Glutamatergic neuron (in vitro differentiated cells): ENCODE data around the gene TRIM49C. TPM values are rescaled to one million over a fixed set of nuclear protein-coding genes. Genes with fewer than 3 reads are reported as not detected.
"Not testable (repeated sequence)": the region's sequence is repeated elsewhere in the genome, so short reads cannot be mapped to it uniquely, and the experiment has no call there.

Experiments
- DNase-seq: peaks from one replicate; pipeline ENCODE4 v3.0.0; 2022
- H3K27ac Mint-ChIP-seq: one replicate; pipeline ENCODE4 v1.8.0; 2020; ENCODE audit warnings: mild to moderate bottlenecking, mixed read lengths, inconsistent platforms; ENCODE audit not compliant: unreplicated experiment
- H3K27me3 Mint-ChIP-seq: one replicate; pipeline ENCODE4 v1.8.0; 2020; ENCODE audit warnings: mild to moderate bottlenecking, moderate library complexity, mixed read lengths, inconsistent platforms; ENCODE audit not compliant: unreplicated experiment
- H3K36me3 Mint-ChIP-seq: one replicate; pipeline ENCODE4 v1.8.0; 2020; ENCODE audit warnings: mild to moderate bottlenecking, mixed read lengths, inconsistent platforms; ENCODE audit not compliant: unreplicated experiment
- H3K4me1 Mint-ChIP-seq: one replicate; pipeline ENCODE4 v1.8.0; 2020; ENCODE audit warnings: mild to moderate bottlenecking, low read depth, mixed read lengths, inconsistent platforms; ENCODE audit not compliant: unreplicated experiment
- H3K4me3 Mint-ChIP-seq: one replicate; pipeline ENCODE4 v1.8.0; 2020; ENCODE audit warnings: mild to moderate bottlenecking, mixed read lengths, inconsistent platforms; ENCODE audit not compliant: unreplicated experiment
- H3K9me3 Mint-ChIP-seq: one replicate; pipeline ENCODE4 v1.8.0; 2020; ENCODE audit warnings: mild to moderate bottlenecking, moderate library complexity, mixed read lengths, inconsistent platforms; ENCODE audit not compliant: unreplicated experiment
- long read RNA-seq: library from polyadenylated mRNA; unstranded; transcript quantifications from one replicate; pipeline ENCODE4 v2.0.0, GENCODE V29; 2020; ENCODE audit not compliant: unreplicated experiment
- total RNA-seq: library from RNA; stranded (reverse); fragmentation: NEBNext Ultra II Directional; extraction: Animal tissue kit (Norgen Biotek cat#: 25700); gene quantifications from one replicate; pipeline ENCODE4 v1.2.1, GENCODE V29; 2021; ENCODE audit not compliant: unreplicated experiment

TRIM49C gene
- 1.2 TPM for total RNA-seq
- long read RNA-seq = 0 reads

DNA sequence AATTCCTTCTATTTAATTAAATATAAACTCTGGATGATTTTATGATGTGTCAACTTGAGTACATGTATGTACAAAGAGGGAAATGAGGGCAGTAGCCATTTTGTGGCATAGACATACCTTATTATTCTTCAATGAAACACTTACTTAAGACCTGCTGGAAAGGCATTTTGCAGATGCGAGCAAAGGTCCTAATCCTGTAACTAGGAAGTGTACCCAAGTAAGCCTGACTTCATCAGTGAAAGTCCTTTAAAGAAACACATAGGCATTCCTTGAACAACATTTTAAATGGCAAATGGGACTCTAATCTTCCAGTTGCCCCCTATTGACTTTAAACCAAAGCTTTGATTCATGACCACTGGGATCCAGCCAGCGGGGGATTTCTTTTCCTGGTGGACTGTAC lies at the start of gene TRIM49C:
Gene TRIM49C (plus strand): TSS at position 301 of the 400 bp plus-strand sequence. CDS start 4,106 bp downstream, outside the sequence.
- H3K4me1 Mint-ChIP-seq, H3K4me3 Mint-ChIP-seq, H3K27me3 Mint-ChIP-seq, DNase-seq, H3K36me3 Mint-ChIP-seq, H3K9me3 Mint-ChIP-seq, H3K27ac Mint-ChIP-seq: not testable (repeated sequence)

DNA sequence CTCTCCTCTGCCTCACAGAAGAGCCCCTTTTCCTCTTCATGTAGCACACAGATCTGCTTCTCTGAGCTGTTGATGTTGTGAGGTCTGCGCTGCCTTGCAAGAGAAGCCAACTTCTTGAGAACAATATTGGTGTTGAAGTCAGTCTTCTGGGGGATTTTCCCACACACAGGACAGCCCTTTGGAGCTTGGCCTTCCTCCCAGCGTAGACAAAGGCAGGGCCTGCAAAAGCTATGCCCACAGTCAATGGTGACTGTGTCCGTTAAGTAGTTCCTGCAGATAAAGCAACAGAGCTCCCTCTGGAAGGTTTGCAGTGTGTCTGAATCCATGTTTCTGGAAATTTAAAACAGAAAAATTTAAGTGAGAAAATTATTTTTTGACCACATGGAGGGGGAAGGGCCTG lies 6.7 kb upstream of the TRIM49C start:
- H3K27me3 Mint-ChIP-seq, H3K36me3 Mint-ChIP-seq, H3K9me3 Mint-ChIP-seq, DNase-seq, H3K4me1 Mint-ChIP-seq, H3K4me3 Mint-ChIP-seq, H3K27ac Mint-ChIP-seq: not testable (repeated sequence)

GRCh38 chr11:90051591-90052209 lies 20.8 kb downstream of the TRIM49C start:
- not testable (repeated sequence) for H3K27ac Mint-ChIP-seq, H3K4me3 Mint-ChIP-seq, H3K36me3 Mint-ChIP-seq, H3K27me3 Mint-ChIP-seq, H3K9me3 Mint-ChIP-seq, H3K4me1 Mint-ChIP-seq
- peak; percentile 7 for DNase-seq

DNA sequence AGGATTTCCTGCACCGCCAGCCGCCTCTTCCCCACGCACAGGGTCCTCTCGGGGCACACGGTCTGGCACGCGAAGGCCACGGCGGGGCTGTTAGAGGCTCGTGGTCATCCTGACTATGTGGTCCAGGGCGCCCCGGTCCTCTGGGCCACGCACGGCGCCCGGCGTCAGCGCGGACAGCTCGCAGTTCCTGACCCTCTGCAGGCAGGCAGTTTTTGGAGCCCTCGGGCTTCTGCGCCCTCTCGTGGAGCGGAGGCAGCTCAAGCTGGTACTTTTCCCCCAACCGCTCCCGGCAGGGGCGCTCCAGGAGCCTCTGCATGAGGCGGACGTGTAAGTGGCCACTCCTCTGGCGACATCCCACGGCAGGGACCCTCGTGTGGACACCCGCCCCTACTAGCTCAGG lies 21.4 kb downstream of the TRIM49C start:
- not testable (repeated sequence) for H3K27me3 Mint-ChIP-seq, H3K27ac Mint-ChIP-seq, H3K36me3 Mint-ChIP-seq, H3K9me3 Mint-ChIP-seq, H3K4me1 Mint-ChIP-seq, H3K4me3 Mint-ChIP-seq
- peak; percentile 69 for DNase-seq

- not testable (repeated sequence) for H3K36me3 Mint-ChIP-seq, H3K4me3 Mint-ChIP-seq, H3K27me3 Mint-ChIP-seq, H3K4me1 Mint-ChIP-seq, H3K9me3 Mint-ChIP-seq, DNase-seq, H3K27ac Mint-ChIP-seq
These were observed 22.6 kb downstream of the TRIM49C start for GRCh38 chr11:90053545-90053944.

GRCh38 chr11:90085650-90086049 lies 54.7 kb downstream of the TRIM49C start, which contains the start of gene UBTFL1:
UBTFL1 (plus strand) TSS chr11:90085950; CDS start chr11:90085950, 0 bp downstream.
- not testable (repeated sequence) for H3K4me3 Mint-ChIP-seq, H3K4me1 Mint-ChIP-seq, H3K27ac Mint-ChIP-seq, H3K9me3 Mint-ChIP-seq, H3K36me3 Mint-ChIP-seq, H3K27me3 Mint-ChIP-seq, DNase-seq

GRCh38 chr11:90088731-90089130 lies 57.8 kb downstream of the TRIM49C start:
- not testable (repeated sequence) for DNase-seq, H3K9me3 Mint-ChIP-seq, H3K4me1 Mint-ChIP-seq, H3K4me3 Mint-ChIP-seq, H3K36me3 Mint-ChIP-seq, H3K27me3 Mint-ChIP-seq, H3K27ac Mint-ChIP-seq

Other genes with a start within 250 kb of the TRIM49C start
- gene TRIM49, start 222.5 kb upstream of the TRIM49C start, total RNA-seq = 1.1 TPM
- gene TRIM64B, start 152.6 kb upstream of the TRIM49C start, total RNA-seq = 0.20 TPM
- 1.2 TPM for gene TRIM49D1, start 108.9 kb upstream of the TRIM49C start, total RNA-seq
- gene TRIM49D2, start 107.0 kb upstream of the TRIM49C start, total RNA-seq = 0.42 TPM
- 0.37 TPM for gene TRIM64, start 65.1 kb upstream of the TRIM49C start, total RNA-seq
- not detected for gene UBTFL1, start 54.8 kb downstream of the TRIM49C start, total RNA-seq
- 7.2 TPM for gene NAALAD2, start 103.6 kb downstream of the TRIM49C start, total RNA-seq
- 49.2 TPM for gene CHORDC1, start 191.9 kb downstream of the TRIM49C start, total RNA-seq